ENCODE data around the gene CD8B2. TPM values are rescaled to one million over a fixed set of nuclear protein-coding genes. Genes with fewer than 3 reads are reported as not detected.

CD8B2 gene
- total and polyA plus RNA-seq, 10 of the 15 experiments (the other 5 are each of a cell fraction or from before 2014, with no cell fraction given), result 0.05 to 0.08 TPM; not detected in 8

DNA sequence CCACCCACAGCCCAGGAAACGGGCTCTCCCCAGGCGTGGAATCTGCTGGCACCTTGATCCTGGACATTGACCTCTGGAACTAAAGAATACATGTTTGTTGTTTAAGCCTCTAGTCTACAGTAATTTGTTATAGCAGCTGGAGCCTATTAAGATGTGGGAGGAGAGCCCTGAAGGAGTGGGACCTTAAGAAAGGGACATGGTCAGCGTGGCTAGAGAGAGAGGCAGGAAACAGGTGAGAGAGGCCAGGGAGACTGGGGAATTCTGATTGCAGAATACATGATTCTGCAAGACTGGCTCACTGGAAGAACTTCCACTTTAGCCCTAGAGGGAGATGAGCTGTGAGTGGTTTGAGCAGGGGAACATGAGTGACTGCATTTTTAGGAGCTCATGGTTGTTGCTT lies 83.2 kb downstream of the CD8B2 start (continued):
- TF ChIP-seq, protein P1, sequence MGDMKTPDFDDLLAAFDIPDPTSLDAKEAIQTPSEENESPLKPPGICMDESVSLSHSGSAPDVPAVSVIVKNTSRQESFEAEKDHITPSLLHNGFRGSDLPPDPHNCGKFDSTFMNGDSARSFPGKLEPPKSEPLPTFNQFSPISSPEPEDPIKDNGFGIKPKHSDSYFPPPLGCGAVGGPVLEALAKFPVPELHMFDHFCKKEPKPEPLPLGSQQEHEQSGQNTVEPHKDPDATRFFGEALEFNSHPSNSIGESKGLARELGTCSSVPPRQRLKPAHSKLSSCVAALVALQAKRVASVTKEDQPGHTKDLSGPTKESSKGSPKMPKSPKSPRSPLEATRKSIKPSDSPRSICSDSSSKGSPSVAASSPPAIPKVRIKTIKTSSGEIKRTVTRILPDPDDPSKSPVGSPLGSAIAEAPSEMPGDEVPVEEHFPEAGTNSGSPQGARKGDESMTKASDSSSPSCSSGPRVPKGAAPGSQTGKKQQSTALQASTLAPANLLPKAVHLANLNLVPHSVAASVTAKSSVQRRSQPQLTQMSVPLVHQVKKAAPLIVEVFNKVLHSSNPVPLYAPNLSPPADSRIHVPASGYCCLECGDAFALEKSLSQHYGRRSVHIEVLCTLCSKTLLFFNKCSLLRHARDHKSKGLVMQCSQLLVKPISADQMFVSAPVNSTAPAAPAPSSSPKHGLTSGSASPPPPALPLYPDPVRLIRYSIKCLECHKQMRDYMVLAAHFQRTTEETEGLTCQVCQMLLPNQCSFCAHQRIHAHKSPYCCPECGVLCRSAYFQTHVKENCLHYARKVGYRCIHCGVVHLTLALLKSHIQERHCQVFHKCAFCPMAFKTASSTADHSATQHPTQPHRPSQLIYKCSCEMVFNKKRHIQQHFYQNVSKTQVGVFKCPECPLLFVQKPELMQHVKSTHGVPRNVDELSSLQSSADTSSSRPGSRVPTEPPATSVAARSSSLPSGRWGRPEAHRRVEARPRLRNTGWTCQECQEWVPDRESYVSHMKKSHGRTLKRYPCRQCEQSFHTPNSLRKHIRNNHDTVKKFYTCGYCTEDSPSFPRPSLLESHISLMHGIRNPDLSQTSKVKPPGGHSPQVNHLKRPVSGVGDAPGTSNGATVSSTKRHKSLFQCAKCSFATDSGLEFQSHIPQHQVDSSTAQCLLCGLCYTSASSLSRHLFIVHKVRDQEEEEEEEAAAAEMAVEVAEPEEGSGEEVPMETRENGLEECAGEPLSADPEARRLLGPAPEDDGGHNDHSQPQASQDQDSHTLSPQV (IDR thresholded peaks at IDR 0.05), result no peak
- no peak for TF ChIP-seq MEF2A (IDR thresholded peaks at IDR 0.05; ENCODE audit: insufficient read depth, low read depth, low read length)
- no peak for TF ChIP-seq RB1 (IDR thresholded peaks at IDR 0.05; ENCODE audit: borderline replicate concordance)

Other genes starting within 250 kb of the CD8B2 start
- gene RGPD3, start 19.0 kb upstream of the CD8B2 start, total RNA-seq (2014; rRNA removed), result 0.17 and 0.27 TPM in 2 replicates
- 0.27 and 0.32 TPM in 2 replicates for gene RGPD3, start 19.0 kb upstream of the CD8B2 start, total RNA-seq (2014; rRNA removed; fragmentation: Illumina TruSeq; extraction: Trizol)
- gene RGPD3, start 19.0 kb upstream of the CD8B2 start, total RNA-seq (2021), result 0.08 and 0.21 TPM in 2 replicates
- 0.11 and 0.16 TPM in 2 replicates for gene RGPD3, start 19.0 kb upstream of the CD8B2 start, polyA plus RNA-seq (2011; rRNA removed)
- gene RGPD3, start 19.0 kb upstream of the CD8B2 start, polyA plus RNA-seq (2014; fragmentation: Illumina TruSeq; extraction: Trizol), result 0.44 and 0.74 TPM in 2 replicates
- under 1 TPM; 0.05 to 0.06 TPM for gene RGPD3, start 19.0 kb upstream of the CD8B2 start, polyA plus RNA-seq (2014; fragmentation: Nextera tagmentation; extraction: Ambion mirVana)
- gene RGPD3, start 19.0 kb upstream of the CD8B2 start, polyA plus RNA-seq (2014; rRNA removed), result 0.06 and 0.08 TPM in 2 replicates
- gene RGPD3, start 19.0 kb upstream of the CD8B2 start, polyA plus RNA-seq (2016; fragmentation: Nextera tagmentation; extraction: Ambion mirVana), result under 1 TPM; 0.03 to 0.11 TPM

Data from GM12878 (cell line).